ENCODE data around the gene FSTL5. TPM values are rescaled to one million over a fixed set of nuclear protein-coding genes. Genes with fewer than 3 reads are reported as not detected.

FSTL5 gene
- total RNA-seq, 1 experiment from 2014 or later = 0.55 TPM

GRCh38 chr4:161916035-161916434 is 247.8 kb downstream of the FSTL5 start:
- POLR2A ChIA-PET = no interaction called here
- TF ChIP-seq ZBTB43 (CRISPR knock-in tag; IDR thresholded peaks at IDR 0.05) (no peak), USF1 (CRISPR knock-in tag; IDR thresholded peaks at IDR 0.05) (no peak), ZNF317 (CRISPR knock-in tag; IDR thresholded peaks at IDR 0.05; ENCODE audit: borderline replicate concordance, low read depth) (no peak), SOX15 (CRISPR knock-in tag; IDR thresholded peaks at IDR 0.05) (no peak), HMGA2 (CRISPR knock-in tag; IDR thresholded peaks at IDR 0.05) (no peak), NFE2L1 (CRISPR knock-in tag; IDR thresholded peaks at IDR 0.05) (no peak), ATF2 (CRISPR knock-in tag; IDR thresholded peaks at IDR 0.05; ENCODE audit: borderline replicate concordance, low read depth) (no peak), OVOL2 (CRISPR knock-in tag; IDR thresholded peaks at IDR 0.05; ENCODE audit: borderline replicate concordance) (no peak), ZNF396 (CRISPR knock-in tag; IDR thresholded peaks at IDR 0.05; ENCODE audit: borderline replicate concordance) (no peak), ZNF121 (CRISPR knock-in tag; IDR thresholded peaks at IDR 0.05) (no peak), STAT6 (CRISPR knock-in tag; conservative IDR thresholded peaks at IDR 0.05; ENCODE audit: low read depth) (no peak), NFATC4 (CRISPR knock-in tag; IDR thresholded peaks at IDR 0.05) (no peak), TCF7 (CRISPR knock-in tag; IDR thresholded peaks at IDR 0.05; ENCODE audit: low read depth) (no peak), E2F4 (CRISPR knock-in tag; IDR thresholded peaks at IDR 0.05; ENCODE audit: borderline replicate concordance, low read depth) (no peak), KAT7 (CRISPR knock-in tag; IDR thresholded peaks at IDR 0.05; ENCODE audit: borderline replicate concordance) (no peak), IRF2 (CRISPR knock-in tag; IDR thresholded peaks at IDR 0.05; ENCODE audit: borderline replicate concordance, low read depth) (no peak), ELF4 (CRISPR knock-in tag; IDR thresholded peaks at IDR 0.05; ENCODE audit: low read depth) (no peak)
- no peak for ATAC-seq
- Mint-ChIP-seq H3K27ac (no peak overlapping the region), H3K9me3 (peaks cover 20% of the 10 kb centered on the region), H3K36me3 (peaks cover 9% of the 10 kb centered on the region), H3K4me3 (no peak overlapping the region), H3K4me1 (no peaks in the 10 kb centered on the region), H3K27me3 (ENCODE audit: low read depth) (no peaks in the 10 kb centered on the region)
- CTCF ChIA-PET = no interaction called here
- no peak for DNase-seq (ENCODE audit: low spot score)

- POLR2A ChIA-PET = no interaction called here
- no peak overlapping the region for H3K4me3 Mint-ChIP-seq
- H3K27me3 Mint-ChIP-seq (ENCODE audit: low read depth) = no peaks in the 10 kb centered on the region
- peaks cover 12% of the 10 kb centered on the region for H3K4me1 Mint-ChIP-seq
- peaks cover 3% of the 10 kb centered on the region for H3K36me3 Mint-ChIP-seq
- CTCF ChIA-PET = no interaction called here
- DNase-seq (ENCODE audit: low spot score) (no peak), ATAC-seq (no peak)
- no peak for TF ChIP-seq NFATC4 (CRISPR knock-in tag; IDR thresholded peaks at IDR 0.05)
- no peak for TF ChIP-seq FOXP1 (CRISPR knock-in tag; IDR thresholded peaks at IDR 0.05; ENCODE audit: borderline replicate concordance)
- no peak for TF ChIP-seq EMX1 (CRISPR knock-in tag; IDR thresholded peaks at IDR 0.05)
- TF ChIP-seq CTCF (IDR thresholded peaks at IDR 0.05) = no peak
- TF ChIP-seq ZNF416 (CRISPR knock-in tag; IDR thresholded peaks at IDR 0.05) = no peak
- peaks cover 4% of the 10 kb centered on the region for H3K9me3 Mint-ChIP-seq
- H3K27ac Mint-ChIP-seq = no peak overlapping the region
These were observed 256.2 kb downstream of the FSTL5 start for GRCh38 chr4:161907590-161907955.
